Fibroblast of skin of right quadriceps (primary cell): ENCODE results near the gene CYBC1.

Experiments
- DNase-seq: peaks from one replicate; pipeline ENCODE4 v3.0.0-alpha.2; 2013

CYBC1 gene

GRCh38 chr17:82450357-82451106 lies at the start of gene CYBC1:
Gene CYBC1, minus strand, starts transcription at chr17:82450752. Its CDS starts 1,498 bp downstream, at chr17:82449254.
- DNase-seq = peak; percentile 94

- peak; percentile 65 for DNase-seq
These were observed 47.2 kb upstream of the CYBC1 start for GRCh38 chr17:82497483-82498405.

GRCh38 chr17:82496529-82497434 lies 46.2 kb upstream of the CYBC1 start:
- peak; percentile 91 for DNase-seq

- no peak for DNase-seq
These were observed 45.4 kb upstream of the CYBC1 start for GRCh38 chr17:82495844-82496528.

GRCh38 chr17:82494236-82495055 lies 43.9 kb upstream of the CYBC1 start:
- peak; percentile 97 for DNase-seq

- DNase-seq = no peak
These were observed 42.8 kb upstream of the CYBC1 start for GRCh38 chr17:82493226-82493781.

- peak; percentile 50 for DNase-seq
These were observed 42.2 kb upstream of the CYBC1 start for GRCh38 chr17:82492643-82493225.

- DNase-seq = no peak
These were observed 41.0 kb upstream of the CYBC1 start for GRCh38 chr17:82491533-82491932.

- DNase-seq = no peak
These were observed 40.6 kb upstream of the CYBC1 start for GRCh38 chr17:82491196-82491530.

- no peak for DNase-seq
These were observed 40.1 kb upstream of the CYBC1 start for GRCh38 chr17:82490512-82491195.

- DNase-seq = no peak
These were observed 39.4 kb upstream of the CYBC1 start for GRCh38 chr17:82489851-82490511.

GRCh38 chr17:82489117-82489516 lies 38.6 kb upstream of the CYBC1 start:
- DNase-seq = no peak

GRCh38 chr17:82487910-82488309 lies 37.4 kb upstream of the CYBC1 start:
- no peak for DNase-seq

- no peak for DNase-seq
These were observed 35.9 kb upstream of the CYBC1 start for GRCh38 chr17:82486231-82487094.

- no peak for DNase-seq
These were observed 33.3 kb upstream of the CYBC1 start for GRCh38 chr17:82483836-82484235.

- DNase-seq = no peak
These were observed 32.7 kb upstream of the CYBC1 start for GRCh38 chr17:82483204-82483660.

GRCh38 chr17:82480318-82480717 lies 29.8 kb upstream of the CYBC1 start:
- DNase-seq = no peak

GRCh38 chr17:82479602-82480001 lies 29.1 kb upstream of the CYBC1 start:
- DNase-seq = no peak
